ENCODE measurements around the gene DBT.
A peak's percentile ranks its signal among the peaks of the same experiment; 100 is the strongest.
"Not testable (repeated sequence)": the region's sequence is repeated elsewhere in the genome, so short reads cannot be mapped to it uniquely, and the experiment has no call there.

DBT gene

GRCh38 chr1:100249537-100250257 lies at the start of gene DBT:
DBT (minus strand) TSS chr1:100249834; CDS start chr1:100249820, 14 bp downstream.
- no peaks in the 10 kb centered on the region for H3K36me3 ChIP-seq (ENCODE audit: insufficient read depth, low read length)
- H3K9me3 ChIP-seq (ENCODE audit: control insufficient read depth, insufficient read depth, low read length) = no peaks in the 10 kb centered on the region
- peak within 1 kb of the TSS; percentile 80 for H3K9ac ChIP-seq (ENCODE audit: low read depth, low read length)
- no peaks in the 10 kb centered on the region for H3K4me1 ChIP-seq (ENCODE audit: insufficient read depth, low read length)

- H3K4me1 ChIP-seq (ENCODE audit: insufficient read depth, low read length) = peaks cover 11% of the 10 kb centered on the region; the same call in 1 of the 2 replicates
- H3K36me3 ChIP-seq (ENCODE audit: insufficient read depth, low read length) = no peaks in the 10 kb centered on the region
- H3K9me3 ChIP-seq (ENCODE audit: control insufficient read depth, insufficient read depth, low read length) = no peaks in the 10 kb centered on the region
- no peak overlapping the region for H3K9ac ChIP-seq (ENCODE audit: low read depth, low read length)
Measured at GRCh38 chr1:100298512-100298911, 48.9 kb upstream of the DBT start.

- H3K9me3 ChIP-seq (ENCODE audit: control insufficient read depth, insufficient read depth, low read length); H3K9ac ChIP-seq (ENCODE audit: low read depth, low read length); H3K36me3 ChIP-seq (ENCODE audit: insufficient read depth, low read length): not testable (repeated sequence)
- peaks cover 11% of the 10 kb centered on the region; the same call in 1 of the 2 replicates for H3K4me1 ChIP-seq (ENCODE audit: insufficient read depth, low read length)
Measured at GRCh38 chr1:100296997-100297396, 47.4 kb upstream of the DBT start.

GRCh38 chr1:100296140-100296539 lies 46.5 kb upstream of the DBT start:
- Histone ChIP-seq H3K4me1 (ENCODE audit: insufficient read depth, low read length) (peaks cover 11% of the 10 kb centered on the region; the same call in 1 of the 2 replicates), H3K36me3 (ENCODE audit: insufficient read depth, low read length) (no peaks in the 10 kb centered on the region), H3K9me3 (ENCODE audit: control insufficient read depth, insufficient read depth, low read length) (no peaks in the 10 kb centered on the region), H3K9ac (ENCODE audit: low read depth, low read length) (no peak overlapping the region)

- H3K9ac ChIP-seq (ENCODE audit: low read depth, low read length) = no peak overlapping the region
- H3K9me3 ChIP-seq (ENCODE audit: control insufficient read depth, insufficient read depth, low read length) = no peaks in the 10 kb centered on the region
- no peaks in the 10 kb centered on the region for H3K4me1 ChIP-seq (ENCODE audit: insufficient read depth, low read length)
- H3K36me3 ChIP-seq (ENCODE audit: insufficient read depth, low read length) = no peaks in the 10 kb centered on the region; the same call in 1 of the 2 replicates
Measured at GRCh38 chr1:100292711-100293110, 43.1 kb upstream of the DBT start.

- H3K36me3 ChIP-seq (ENCODE audit: insufficient read depth, low read length) = no peaks in the 10 kb centered on the region; the same call in 1 of the 2 replicates
- no peaks in the 10 kb centered on the region for H3K9me3 ChIP-seq (ENCODE audit: control insufficient read depth, insufficient read depth, low read length)
- H3K4me1 ChIP-seq (ENCODE audit: insufficient read depth, low read length) = no peaks in the 10 kb centered on the region
- no peak overlapping the region for H3K9ac ChIP-seq (ENCODE audit: low read depth, low read length)
Measured at GRCh38 chr1:100290291-100290690, 40.7 kb upstream of the DBT start.

GRCh38 chr1:100287162-100287561 lies 37.5 kb upstream of the DBT start:
- H3K36me3 ChIP-seq (ENCODE audit: insufficient read depth, low read length) = peaks cover 3% of the 10 kb centered on the region
- no peaks in the 10 kb centered on the region for H3K4me1 ChIP-seq (ENCODE audit: insufficient read depth, low read length)
- H3K9me3 ChIP-seq (ENCODE audit: control insufficient read depth, insufficient read depth, low read length) = no peaks in the 10 kb centered on the region
- H3K9ac ChIP-seq (ENCODE audit: low read depth, low read length) = no peak overlapping the region

GRCh38 chr1:100284591-100284990 lies 35.0 kb upstream of the DBT start:
- H3K36me3 ChIP-seq (ENCODE audit: insufficient read depth, low read length) = peaks cover 3% of the 10 kb centered on the region
- no peaks in the 10 kb centered on the region for H3K9me3 ChIP-seq (ENCODE audit: control insufficient read depth, insufficient read depth, low read length)
- H3K4me1 ChIP-seq (ENCODE audit: insufficient read depth, low read length) = no peaks in the 10 kb centered on the region
- no peak overlapping the region for H3K9ac ChIP-seq (ENCODE audit: low read depth, low read length)

GRCh38 chr1:100279954-100280682 lies 30.5 kb upstream of the DBT start:
- Histone ChIP-seq H3K9ac (ENCODE audit: low read depth, low read length) (no peak overlapping the region), H3K9me3 (ENCODE audit: control insufficient read depth, insufficient read depth, low read length) (no peaks in the 10 kb centered on the region), H3K36me3 (ENCODE audit: insufficient read depth, low read length) (peaks cover 12% of the 10 kb centered on the region), H3K4me1 (ENCODE audit: insufficient read depth, low read length) (no peaks in the 10 kb centered on the region)

- peaks cover 12% of the 10 kb centered on the region for H3K36me3 ChIP-seq (ENCODE audit: insufficient read depth, low read length)
Measured at GRCh38 chr1:100279358-100279923, 29.8 kb upstream of the DBT start.

GRCh38 chr1:100277866-100278265 lies 28.2 kb upstream of the DBT start:
- H3K36me3 ChIP-seq (ENCODE audit: insufficient read depth, low read length) = peaks cover 21% of the 10 kb centered on the region

More at GRCh38 chr1:100279358-100279923, 29.8 kb upstream of the DBT start:
- Histone ChIP-seq H3K9me3 (ENCODE audit: control insufficient read depth, insufficient read depth, low read length) (no peaks in the 10 kb centered on the region), H3K9ac (ENCODE audit: low read depth, low read length) (no peak overlapping the region), H3K4me1 (ENCODE audit: insufficient read depth, low read length) (no peaks in the 10 kb centered on the region)

GRCh38 chr1:100268202-100268601 lies 18.6 kb upstream of the DBT start:
- Histone ChIP-seq H3K9me3 (ENCODE audit: control insufficient read depth, insufficient read depth, low read length) (peaks cover 8% of the 10 kb centered on the region), H3K9ac (ENCODE audit: low read depth, low read length) (no peak overlapping the region), H3K36me3 (ENCODE audit: insufficient read depth, low read length) (peaks cover 25% of the 10 kb centered on the region)

More at GRCh38 chr1:100277866-100278265, 28.2 kb upstream of the DBT start:
- no peaks in the 10 kb centered on the region for H3K4me1 ChIP-seq (ENCODE audit: insufficient read depth, low read length)
- no peak overlapping the region for H3K9ac ChIP-seq (ENCODE audit: low read depth, low read length)
- no peaks in the 10 kb centered on the region for H3K9me3 ChIP-seq (ENCODE audit: control insufficient read depth, insufficient read depth, low read length)

GRCh38 chr1:100267284-100267683 lies 17.6 kb upstream of the DBT start:
- no peaks in the 10 kb centered on the region for H3K4me1 ChIP-seq (ENCODE audit: insufficient read depth, low read length)
- peak overlapping the region; percentile 99; the same call in 1 of the 2 replicates for H3K9ac ChIP-seq (ENCODE audit: low read depth, low read length)
- H3K36me3 ChIP-seq (ENCODE audit: insufficient read depth, low read length) = peaks cover 24% of the 10 kb centered on the region
- H3K9me3 ChIP-seq (ENCODE audit: control insufficient read depth, insufficient read depth, low read length) = peaks cover 8% of the 10 kb centered on the region

More at GRCh38 chr1:100268202-100268601, 18.6 kb upstream of the DBT start:
- H3K4me1 ChIP-seq (ENCODE audit: insufficient read depth, low read length) = no peaks in the 10 kb centered on the region

GRCh38 chr1:100266741-100267140 lies 17.1 kb upstream of the DBT start:
- H3K9me3 ChIP-seq (ENCODE audit: control insufficient read depth, insufficient read depth, low read length) = peaks cover 8% of the 10 kb centered on the region
- H3K9ac ChIP-seq (ENCODE audit: low read depth, low read length) = peak overlapping the region; percentile 99
- H3K4me1 ChIP-seq (ENCODE audit: insufficient read depth, low read length) = no peaks in the 10 kb centered on the region
- peaks cover 24% of the 10 kb centered on the region for H3K36me3 ChIP-seq (ENCODE audit: insufficient read depth, low read length)

Measured in ES-I3 (cell line).